SK-N-SH (cell line): ENCODE measurements around the gene NAGK. TPM values are rescaled to one million over a fixed set of nuclear protein-coding genes. Genes with fewer than 3 reads are reported as not detected.
A peak's percentile ranks its signal among the peaks of the same experiment; 100 is the strongest.

Experiments
- CTCF ChIA-PET: fragments of 300-600, 350-600 bp; formaldehyde crosslinking; extraction: SDS; loops from one replicate; lab custom pipeline; 2021; lab: Yijun Ruan, JAX
- POLR2A ChIA-PET: fragments of 350-600 bp; sonication (Branson Sonifier 250); formaldehyde crosslinking; extraction: SDS; loops from one replicate; lab custom pipeline; 2020; ENCODE audit warnings: antibody characterized with exemption, inconsistent platforms; lab: Yijun Ruan, JAX
- DNase-seq: peaks from one replicate; pipeline ENCODE4 v3.0.0; 2012
- H2AFZ ChIP-seq: fragments of 200-600 bp; sonication (generic); 2 replicates; pipeline ENCODE4 v1.8.1; 2016; ENCODE audit warnings: antibody characterized with exemption, mild to moderate bottlenecking, low read depth
- H3F3A ChIP-seq: fragments of 200-600 bp; sonication (generic); replicated peaks from 2 replicates; pipeline ENCODE3; 2016; ENCODE audit warnings: antibody characterized with exemption, mild to moderate bottlenecking; ENCODE audit not compliant: insufficient read depth
- H3K27ac ChIP-seq, 2 experiments: fragments of 200-500 bp in 1 of 2; fragments of 200-600 bp in 1 of 2; sonication (Bioruptor generic) in 1 of 2; sonication (generic), shearing (Covaris generic) in 1 of 2; 2 replicates each; pipeline versions ENCODE4 v1.5.1 to v1.6.1; 2014 to 2016; ENCODE audit warnings: low read depth in 2 of 2, inconsistent platforms in 1 of 2, low read length in 1 of 2, mild to moderate bottlenecking in 1 of 2, mixed read lengths in 1 of 2
- H3K27me3 ChIP-seq: fragments of 200-600 bp; sonication (generic), shearing (Covaris generic); 2 replicates; pipeline ENCODE4 v1.6.1; 2016; ENCODE audit warnings: mixed run types; ENCODE audit not compliant: insufficient read depth
- H3K36me3 ChIP-seq, 2 experiments: fragments of 200-500 bp in 1 of 2; fragments of 200-600 bp in 1 of 2; sonication (Bioruptor generic) in 1 of 2; sonication (generic) in 1 of 2; replicated peaks in 1 of 2; 2 replicates each; pipeline versions ENCODE3 to v1.5.1; 2014 to 2016; ENCODE audit warnings: low read length in 1 of 2, mild to moderate bottlenecking in 1 of 2; ENCODE audit not compliant: insufficient read depth in 2 of 2, control insufficient read depth in 1 of 2
- H3K4me1 ChIP-seq, 2 experiments: fragments of 200-500 bp in 1 of 2; fragments of 200-600 bp in 1 of 2; sonication (Bioruptor generic) in 1 of 2; sonication (generic), shearing (Covaris generic) in 1 of 2; 2 replicates each; pipeline versions ENCODE4 v1.5.1 to v1.6.1; 2014 to 2016; ENCODE audit warnings: low read depth in 1 of 2, low read length in 1 of 2, mixed run types in 1 of 2; ENCODE audit not compliant: insufficient read depth in 2 of 2, control insufficient read depth in 1 of 2
- H3K4me2 ChIP-seq: fragments of 200-600 bp; sonication (generic), shearing (Covaris generic); 2 replicates; pipeline ENCODE4 v1.6.1; 2017; ENCODE audit warnings: mixed run types
- H3K4me3 ChIP-seq, 2 experiments: fragments of 200-500 bp in 1 of 2; fragments of 200-600 bp in 1 of 2; sonication (Bioruptor generic) in 1 of 2; sonication (generic), shearing (Covaris generic) in 1 of 2; 2 replicates each; pipeline versions ENCODE4 v1.5.1 to v1.8.1; 2014 to 2016; ENCODE audit warnings: low read depth in 2 of 2, inconsistent platforms in 1 of 2, low read length in 1 of 2, mild to moderate bottlenecking in 1 of 2, mixed read lengths in 1 of 2, moderate library complexity in 1 of 2
- H3K79me2 ChIP-seq: fragments of 200-600 bp; sonication (generic); 2 replicates; pipeline ENCODE4 v1.8.1; 2017; ENCODE audit warnings: mild to moderate bottlenecking; ENCODE audit not compliant: insufficient read depth
- H3K9ac ChIP-seq: fragments of 200-600 bp; sonication (generic); 2 replicates; pipeline ENCODE4 v1.6.1; 2017; ENCODE audit warnings: mixed run types
- H3K9me2 ChIP-seq: fragments of 200-600 bp; sonication (generic); 2 replicates; pipeline ENCODE4 v1.6.1; 2017; ENCODE audit warnings: mixed run types
- H3K9me3 ChIP-seq: fragments of 200-600 bp; sonication (generic); 2 replicates; pipeline ENCODE4 v1.6.1; 2017; ENCODE audit warnings: mixed run types, mild to moderate bottlenecking, moderate library complexity
- H4K20me1 ChIP-seq: fragments of 200-600 bp; sonication (generic); 2 replicates; pipeline ENCODE4 v1.6.1; 2017; ENCODE audit warnings: mild to moderate bottlenecking, mixed run types; ENCODE audit not compliant: insufficient read depth
- CTCF ChIP-seq: fragments of 200-600 bp; sonication (generic); IDR thresholded peaks from 2 replicates; pipeline ENCODE4 v1.6.1; 2017; ENCODE audit warnings: antibody characterized with exemption, mild to moderate bottlenecking, moderate library complexity
- FOSL2 ChIP-seq: IDR thresholded peaks from 2 replicates; pipeline ENCODE4 v1.4.0; 2012; ENCODE audit warnings: low read depth, mild to moderate bottlenecking, moderate library complexity, borderline replicate concordance
- GABPA ChIP-seq: IDR thresholded peaks from 2 replicates; pipeline ENCODE4 v1.4.0; 2012; ENCODE audit warnings: low read depth, mild to moderate bottlenecking
- IRF3 ChIP-seq: fragments of 150-350 bp; IDR thresholded peaks from 2 replicates; pipeline ENCODE4 v1.6.1; 2016; ENCODE audit warnings: mild to moderate bottlenecking, low read depth, low read length
- JUND ChIP-seq: IDR thresholded peaks from 2 replicates; pipeline ENCODE4 v1.4.0; 2012
- MAX ChIP-seq: IDR thresholded peaks from 2 replicates; pipeline ENCODE4 v1.4.0; 2012; ENCODE audit warnings: low read depth
- NFIC ChIP-seq: IDR thresholded peaks from 2 replicates; pipeline ENCODE4 v1.4.0; 2012; ENCODE audit warnings: borderline replicate concordance
- POLR2AphosphoS5 ChIP-seq: IDR thresholded peaks from 2 replicates; pipeline ENCODE4 v1.6.1; 2012; ENCODE audit warnings: low read depth, low read length
- REST ChIP-seq: IDR thresholded peaks from 2 replicates; pipeline ENCODE4 v1.6.1; 2012; ENCODE audit warnings: mild to moderate bottlenecking, low read depth, low read length, moderate library complexity
- TAF1 ChIP-seq: IDR thresholded peaks from 2 replicates; pipeline ENCODE4 v1.6.1; 2012; ENCODE audit warnings: low read depth, mild to moderate bottlenecking, low read length, moderate library complexity, borderline replicate concordance
- TCF12 ChIP-seq: IDR thresholded peaks from 2 replicates; pipeline ENCODE4 v1.4.0; 2012
- TEAD4 ChIP-seq: IDR thresholded peaks from 2 replicates; pipeline ENCODE4 v1.4.0; 2012; ENCODE audit warnings: mild to moderate bottlenecking, borderline replicate concordance; ENCODE audit not compliant: insufficient read depth
- USF2 ChIP-seq: fragments of 150-350 bp; IDR thresholded peaks from 2 replicates; pipeline ENCODE4 v1.6.1; 2017; ENCODE audit warnings: antibody characterized with exemption, low read length, low read depth, borderline replicate concordance
- YY1 ChIP-seq: IDR thresholded peaks from 2 replicates; pipeline ENCODE4 v1.4.0; 2012; ENCODE audit warnings: low read depth, mild to moderate bottlenecking
- WGBS: methylation state at CpG from one replicate; pipeline ENCODE4 v1.1.6; 2017; ENCODE audit warnings: low lambda C conversion rate; 5-methylcytosine and 5-hydroxymethylcytosine counted together
- polyA plus RNA-seq, 3 experiments: library from polyadenylated mRNA; depleted of rRNA; stranded (reverse); fragments of >200 nt; gene quantifications; 2 replicates each; pipeline ENCODE4 v1.2.3, GENCODE V29; 2012

Gene NAGK
- polyA plus RNA-seq, 1 of the 3 experiments (the other 2 are of a cell fraction), result 83.6 TPM

- H3K4me1 ChIP-seq, result no peaks in the 10 kb centered on the region; a peak in 1 of 4 replicates
- POLR2A ChIA-PET, result no interaction called here
- no peaks in the 10 kb centered on the region for H3K36me3 ChIP-seq
- TF ChIP-seq TCF12 (no peak), NFIC (no peak), GABPA (no peak), JUND (no peak), IRF3 (no peak), CTCF (no peak), YY1 (no peak), FOSL2 (no peak), REST (no peak), MAX (no peak), USF2 (no peak), TAF1 (no peak), TEAD4 (no peak), POLR2AphosphoS5 (no peak)
- CTCF ChIA-PET, result no interaction called here
- no peaks in the 10 kb centered on the region for H3F3A ChIP-seq
- no peaks in the 10 kb centered on the region for H3K79me2 ChIP-seq
- no peaks in the 10 kb centered on the region for H4K20me1 ChIP-seq
- peaks cover 9% of the 10 kb centered on the region; the same call in 1 of the 2 replicates for H3K27me3 ChIP-seq
- H3K9me3 ChIP-seq, result no peaks in the 10 kb centered on the region
- no peaks in the 10 kb centered on the region for H3K9me2 ChIP-seq
- peak overlapping the region; percentile 78; the same call in 1 of the 2 replicates for H2AFZ ChIP-seq
- WGBS, result 22% methylated on average over 23 of the region's 36 CpGs
- peak overlapping the region; percentile 46 to 58 for H3K4me3 ChIP-seq
- H3K4me2 ChIP-seq, result peak overlapping the region; percentile 74
- peak; percentile 25 for DNase-seq
- H3K27ac ChIP-seq, result no peak overlapping the region
- H3K9ac ChIP-seq, result no peak overlapping the region
These were observed 24.7 kb upstream of the NAGK start for GRCh38 chr2:71043531-71044407.
